Caco-2 (cell line): Measurements from ENCODE around the gene TNFSF9. TPM values are rescaled to one million over a fixed set of nuclear protein-coding genes. Genes with fewer than 3 reads are reported as not detected.

Source experiments
- BruUV-seq: library from RNA; stranded (reverse); fragments of 400-500 nt; replicated peaks from 2 replicates; lab custom pipeline; 2021; lab: Mats Ljungman, UMichigan
- CTCF ChIA-PET: fragments of 300-600 bp; sonication (Branson Sonifier 250); formaldehyde crosslinking; loops from one replicate; lab custom pipeline; 2022; ENCODE audit warnings: antibody characterized with exemption; lab: Charles Lee
- POLR2A ChIA-PET: fragments of 300-600 bp; sonication (Branson Sonifier 250); formaldehyde crosslinking; loops from one replicate; lab custom pipeline; 2022; ENCODE audit warnings: antibody characterized with exemption; lab: Charles Lee
- DNase-seq, 2 experiments: peaks; one replicate each; pipeline versions ENCODE4 v3.0.0 to v3.0.0-alpha.2; 2020 to 2022
- H3K27me3 ChIP-seq: replicated peaks from 2 replicates; pipeline ENCODE4 v1.6.0; 2011; ENCODE audit warnings: low read length; ENCODE audit not compliant: control insufficient read depth, insufficient read depth
- H3K36me3 ChIP-seq: 2 replicates; pipeline ENCODE4 v1.5.1; 2011; ENCODE audit warnings: low read length; ENCODE audit not compliant: control insufficient read depth, insufficient read depth
- H3K4me1 ChIP-seq: fragments of 250-450 bp; sonication (Bioruptor Pico); 2 replicates; pipeline ENCODE4 v1.5.1; 2020; ENCODE audit warnings: mild to moderate bottlenecking
- H3K4me3 ChIP-seq: 2 replicates; pipeline ENCODE4 v1.5.1; 2011; ENCODE audit warnings: low read depth, mild to moderate bottlenecking, control low read depth, low read length
- H3K9me3 ChIP-seq: fragments of 250-450 bp; sonication (Bioruptor Pico); 2 replicates; pipeline ENCODE4 v1.5.1; 2020; ENCODE audit warnings: mild to moderate bottlenecking, moderate library complexity
- H3K27ac Mint-ChIP-seq: one replicate; pipeline ENCODE4 v1.8.0; 2022; ENCODE audit warnings: mixed read lengths; ENCODE audit not compliant: unreplicated experiment
- H3K27me3 Mint-ChIP-seq: one replicate; pipeline ENCODE4 v1.8.0; 2022; ENCODE audit warnings: mixed read lengths; ENCODE audit not compliant: insufficient read depth, unreplicated experiment
- H3K36me3 Mint-ChIP-seq: one replicate; pipeline ENCODE4 v1.8.0; 2022; ENCODE audit warnings: mild to moderate bottlenecking, mixed read lengths; ENCODE audit not compliant: insufficient read depth, unreplicated experiment
- H3K4me1 Mint-ChIP-seq: one replicate; pipeline ENCODE4 v1.8.0; 2022; ENCODE audit warnings: low read depth, mixed read lengths; ENCODE audit not compliant: unreplicated experiment
- H3K4me3 Mint-ChIP-seq: one replicate; pipeline ENCODE4 v1.8.0; 2022; ENCODE audit warnings: mild to moderate bottlenecking, moderate library complexity, mixed read lengths; ENCODE audit not compliant: unreplicated experiment
- H3K9me3 Mint-ChIP-seq: one replicate; pipeline ENCODE4 v1.8.0; 2022; ENCODE audit warnings: mixed read lengths; ENCODE audit not compliant: unreplicated experiment
- CTCF ChIP-seq, 2 experiments: fragments of 200-600 bp in 1 of 2; IDR thresholded peaks; 1 replicate in 1 of 2; 2 replicates in 1 of 2; pipeline versions ENCODE4 v1.5.1 to v1.8.0; 2011 to 2022; ENCODE audit warnings: antibody characterized with exemption in 1 of 2, control low read depth in 1 of 2, inconsistent platforms in 1 of 2, low read depth in 1 of 2, low read length in 1 of 2, mild to moderate bottlenecking in 1 of 2, moderate library complexity in 1 of 2; ENCODE audit not compliant: insufficient read depth in 1 of 2, severe bottlenecking in 1 of 2, unreplicated experiment in 1 of 2
- intact Hi-C: fragments of 100-400 bp; cut with micrococcal nuclease; formaldehyde crosslinking; loops from one replicate; pipeline ENCODE4 v1.10.0; 2022; ENCODE audit not compliant: unreplicated experiment
- total RNA-seq: library from RNA; stranded (reverse); gene quantifications from 2 replicates; pipeline ENCODE4 v1.2.3, GENCODE V29; 2022

The TNFSF9 gene
- total RNA-seq, 1 experiment from 2014 or later: 0.77 TPM

- Histone ChIP-seq H3K4me1 (peaks cover 14% of the 10 kb centered on the region), H3K27me3 (no peaks in the 10 kb centered on the region), H3K9me3 (no peaks in the 10 kb centered on the region), H3K4me3 (no peak overlapping the region), H3K36me3 (no peaks in the 10 kb centered on the region)
- POLR2A ChIA-PET: interaction anchor here (0.6 kb wide), 1 partner anchor 12 kb away, joined by 4 read pairs; the partner anchor contains the start of gene TNFSF9
- H3K27ac Mint-ChIP-seq: peak overlapping the region; percentile 42
- no peak for TF ChIP-seq CTCF (IDR thresholded peaks at IDR 0.05; ENCODE audit: insufficient read depth in 1 of 2, low read depth in 1 of 2, low read length in 1 of 2, severe bottlenecking in 1 of 2, unreplicated experiment in 1 of 2)
- CTCF ChIA-PET: interaction anchor here (0.6 kb wide), 1 partner anchor 13 kb away, joined by 3 read pairs; the partner anchor contains the start of gene TNFSF9
- no peaks in the 10 kb centered on the region for H3K27me3 Mint-ChIP-seq
- H3K4me1 Mint-ChIP-seq: peaks cover 18% of the 10 kb centered on the region
- H3K9me3 Mint-ChIP-seq: no peaks in the 10 kb centered on the region
- no TSS peak for BruUV-seq
- intact Hi-C loops: no loop called here
- peak overlapping the region; percentile 20 for H3K4me3 Mint-ChIP-seq
- DNase-seq: no peak
- H3K36me3 Mint-ChIP-seq: peaks cover 23% of the 10 kb centered on the region
Observed at GRCh38 chr19:6518145-6518911, 12.5 kb upstream of the TNFSF9 start.

DNA sequence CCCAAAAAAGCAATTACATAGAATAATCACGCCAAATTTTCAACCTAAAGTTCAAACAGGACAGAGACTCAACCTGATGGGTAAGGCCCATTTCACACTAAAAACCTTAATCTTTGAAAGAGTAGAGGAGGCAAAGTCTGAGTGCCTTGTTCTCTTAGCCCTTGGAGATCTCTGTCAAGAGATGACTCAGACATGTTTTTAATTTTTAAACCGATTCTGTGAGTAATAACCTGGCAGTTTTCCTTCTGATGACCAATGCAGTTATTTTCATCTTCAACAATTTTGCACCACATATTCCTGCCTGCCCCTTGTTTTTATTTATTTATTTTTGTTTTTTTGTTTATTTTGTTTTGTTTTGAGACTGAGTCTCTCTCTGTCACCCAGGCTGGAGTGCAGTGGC, 11.5 kb upstream of the TNFSF9 start:
- Mint-ChIP-seq H3K27ac (no peak overlapping the region), H3K4me1 (peaks cover 13% of the 10 kb centered on the region), H3K27me3 (no peaks in the 10 kb centered on the region), H3K36me3 (peaks cover 14% of the 10 kb centered on the region), H3K4me3 (no peak overlapping the region), H3K9me3 (no peaks in the 10 kb centered on the region)
- no TSS peak for BruUV-seq
- Histone ChIP-seq H3K4me3 (no peak overlapping the region), H3K9me3 (no peaks in the 10 kb centered on the region), H3K36me3 (no peaks in the 10 kb centered on the region), H3K27me3 (no peaks in the 10 kb centered on the region), H3K4me1 (peaks cover 5% of the 10 kb centered on the region)
- intact Hi-C loops: no loop called here
- CTCF ChIA-PET: interaction anchor here (0.7 kb wide), 1 partner anchor 112 kb away, joined by 4 read pairs; no protein-coding TSS in a partner anchor
- POLR2A ChIA-PET: no interaction called here
- no peak for TF ChIP-seq CTCF (IDR thresholded peaks at IDR 0.05; ENCODE audit: insufficient read depth in 1 of 2, low read depth in 1 of 2, low read length in 1 of 2, severe bottlenecking in 1 of 2, unreplicated experiment in 1 of 2)
- no peak for DNase-seq

GRCh38 chr19:6521718-6522646, 8.8 kb upstream of the TNFSF9 start:
- Histone ChIP-seq H3K9me3 (no peaks in the 10 kb centered on the region), H3K36me3 (no peaks in the 10 kb centered on the region), H3K4me3 (no peak overlapping the region), H3K27me3 (no peaks in the 10 kb centered on the region), H3K4me1 (peaks cover 3% of the 10 kb centered on the region; the same call in 1 of the 2 replicates)
- Mint-ChIP-seq H3K4me3 (no peak overlapping the region), H3K36me3 (peaks cover under 1% of the 10 kb centered on the region), H3K27me3 (no peaks in the 10 kb centered on the region), H3K9me3 (no peaks in the 10 kb centered on the region), H3K27ac (no peak overlapping the region), H3K4me1 (peaks cover 6% of the 10 kb centered on the region)
- ChIA-PET CTCF (no interaction called here), POLR2A (interaction anchor here (0.7 kb wide), 1 partner anchor 29 kb away, joined by 8 read pairs; no protein-coding TSS in a partner anchor)
- BruUV-seq: no TSS peak
- DNase-seq: no peak
- no peak for TF ChIP-seq CTCF (IDR thresholded peaks at IDR 0.05; ENCODE audit: insufficient read depth in 1 of 2, low read depth in 1 of 2, low read length in 1 of 2, severe bottlenecking in 1 of 2, unreplicated experiment in 1 of 2)
- intact Hi-C loops: no loop called here
